ENCODE results near the gene SLC10A7.

DNA sequence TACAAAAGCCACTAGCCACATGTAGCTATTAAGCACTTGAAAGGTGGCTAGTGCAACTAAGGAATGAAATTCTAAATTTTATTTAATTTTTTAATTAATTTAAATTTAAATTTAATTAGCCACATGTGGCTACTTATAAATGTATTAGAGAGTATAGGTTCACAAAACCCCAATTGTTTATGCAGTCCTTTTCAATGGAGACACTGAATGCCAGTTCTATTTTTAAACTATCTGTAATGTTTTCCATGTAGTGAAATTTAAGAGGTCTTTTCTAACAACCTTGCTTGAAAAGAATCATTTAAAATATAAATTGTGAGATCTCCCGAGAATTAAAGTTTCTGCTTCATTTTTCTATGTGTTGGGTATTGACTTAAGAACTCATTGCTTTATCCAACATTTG, 154.4 kb downstream of the SLC10A7 start:
- TF ChIP-seq JUND (IDR thresholded peaks at IDR 0.05) (no peak), EGR1 (IDR thresholded peaks at IDR 0.05; ENCODE audit: low read depth in 2 of 2) (no peak), SP1 (IDR thresholded peaks at IDR 0.05) (no peak), RAD21 (IDR thresholded peaks at IDR 0.05) (no peak), YY1 (IDR thresholded peaks at IDR 0.05) (no peak), TAF1 (conservative IDR thresholded peaks at IDR 0.05) (no peak)
- TF ChIP-seq, protein P1, sequence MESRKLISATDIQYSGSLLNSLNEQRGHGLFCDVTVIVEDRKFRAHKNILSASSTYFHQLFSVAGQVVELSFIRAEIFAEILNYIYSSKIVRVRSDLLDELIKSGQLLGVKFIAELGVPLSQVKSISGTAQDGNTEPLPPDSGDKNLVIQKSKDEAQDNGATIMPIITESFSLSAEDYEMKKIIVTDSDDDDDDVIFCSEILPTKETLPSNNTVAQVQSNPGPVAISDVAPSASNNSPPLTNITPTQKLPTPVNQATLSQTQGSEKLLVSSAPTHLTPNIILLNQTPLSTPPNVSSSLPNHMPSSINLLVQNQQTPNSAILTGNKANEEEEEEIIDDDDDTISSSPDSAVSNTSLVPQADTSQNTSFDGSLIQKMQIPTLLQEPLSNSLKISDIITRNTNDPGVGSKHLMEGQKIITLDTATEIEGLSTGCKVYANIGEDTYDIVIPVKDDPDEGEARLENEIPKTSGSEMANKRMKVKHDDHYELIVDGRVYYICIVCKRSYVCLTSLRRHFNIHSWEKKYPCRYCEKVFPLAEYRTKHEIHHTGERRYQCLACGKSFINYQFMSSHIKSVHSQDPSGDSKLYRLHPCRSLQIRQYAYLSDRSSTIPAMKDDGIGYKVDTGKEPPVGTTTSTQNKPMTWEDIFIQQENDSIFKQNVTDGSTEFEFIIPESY (IDR thresholded peaks at IDR 0.05) = no peak
- TF ChIP-seq, protein P2, sequence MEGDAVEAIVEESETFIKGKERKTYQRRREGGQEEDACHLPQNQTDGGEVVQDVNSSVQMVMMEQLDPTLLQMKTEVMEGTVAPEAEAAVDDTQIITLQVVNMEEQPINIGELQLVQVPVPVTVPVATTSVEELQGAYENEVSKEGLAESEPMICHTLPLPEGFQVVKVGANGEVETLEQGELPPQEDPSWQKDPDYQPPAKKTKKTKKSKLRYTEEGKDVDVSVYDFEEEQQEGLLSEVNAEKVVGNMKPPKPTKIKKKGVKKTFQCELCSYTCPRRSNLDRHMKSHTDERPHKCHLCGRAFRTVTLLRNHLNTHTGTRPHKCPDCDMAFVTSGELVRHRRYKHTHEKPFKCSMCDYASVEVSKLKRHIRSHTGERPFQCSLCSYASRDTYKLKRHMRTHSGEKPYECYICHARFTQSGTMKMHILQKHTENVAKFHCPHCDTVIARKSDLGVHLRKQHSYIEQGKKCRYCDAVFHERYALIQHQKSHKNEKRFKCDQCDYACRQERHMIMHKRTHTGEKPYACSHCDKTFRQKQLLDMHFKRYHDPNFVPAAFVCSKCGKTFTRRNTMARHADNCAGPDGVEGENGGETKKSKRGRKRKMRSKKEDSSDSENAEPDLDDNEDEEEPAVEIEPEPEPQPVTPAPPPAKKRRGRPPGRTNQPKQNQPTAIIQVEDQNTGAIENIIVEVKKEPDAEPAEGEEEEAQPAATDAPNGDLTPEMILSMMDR (IDR thresholded peaks at IDR 0.05; ENCODE audit: low read depth, low read length, missing input control) = no peak
- TF ChIP-seq, protein P3, sequence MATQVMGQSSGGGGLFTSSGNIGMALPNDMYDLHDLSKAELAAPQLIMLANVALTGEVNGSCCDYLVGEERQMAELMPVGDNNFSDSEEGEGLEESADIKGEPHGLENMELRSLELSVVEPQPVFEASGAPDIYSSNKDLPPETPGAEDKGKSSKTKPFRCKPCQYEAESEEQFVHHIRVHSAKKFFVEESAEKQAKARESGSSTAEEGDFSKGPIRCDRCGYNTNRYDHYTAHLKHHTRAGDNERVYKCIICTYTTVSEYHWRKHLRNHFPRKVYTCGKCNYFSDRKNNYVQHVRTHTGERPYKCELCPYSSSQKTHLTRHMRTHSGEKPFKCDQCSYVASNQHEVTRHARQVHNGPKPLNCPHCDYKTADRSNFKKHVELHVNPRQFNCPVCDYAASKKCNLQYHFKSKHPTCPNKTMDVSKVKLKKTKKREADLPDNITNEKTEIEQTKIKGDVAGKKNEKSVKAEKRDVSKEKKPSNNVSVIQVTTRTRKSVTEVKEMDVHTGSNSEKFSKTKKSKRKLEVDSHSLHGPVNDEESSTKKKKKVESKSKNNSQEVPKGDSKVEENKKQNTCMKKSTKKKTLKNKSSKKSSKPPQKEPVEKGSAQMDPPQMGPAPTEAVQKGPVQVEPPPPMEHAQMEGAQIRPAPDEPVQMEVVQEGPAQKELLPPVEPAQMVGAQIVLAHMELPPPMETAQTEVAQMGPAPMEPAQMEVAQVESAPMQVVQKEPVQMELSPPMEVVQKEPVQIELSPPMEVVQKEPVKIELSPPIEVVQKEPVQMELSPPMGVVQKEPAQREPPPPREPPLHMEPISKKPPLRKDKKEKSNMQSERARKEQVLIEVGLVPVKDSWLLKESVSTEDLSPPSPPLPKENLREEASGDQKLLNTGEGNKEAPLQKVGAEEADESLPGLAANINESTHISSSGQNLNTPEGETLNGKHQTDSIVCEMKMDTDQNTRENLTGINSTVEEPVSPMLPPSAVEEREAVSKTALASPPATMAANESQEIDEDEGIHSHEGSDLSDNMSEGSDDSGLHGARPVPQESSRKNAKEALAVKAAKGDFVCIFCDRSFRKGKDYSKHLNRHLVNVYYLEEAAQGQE (IDR thresholded peaks at IDR 0.05) = no peak
- TF ChIP-seq, protein P4, sequence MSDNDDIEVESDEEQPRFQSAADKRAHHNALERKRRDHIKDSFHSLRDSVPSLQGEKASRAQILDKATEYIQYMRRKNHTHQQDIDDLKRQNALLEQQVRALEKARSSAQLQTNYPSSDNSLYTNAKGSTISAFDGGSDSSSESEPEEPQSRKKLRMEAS (IDR thresholded peaks at IDR 0.05) = no peak
